ENCODE data around the gene C16orf46. TPM values are rescaled to one million over a fixed set of nuclear protein-coding genes. Genes with fewer than 3 reads are reported as not detected.

The C16orf46 gene
- total RNA-seq, 6 donors from 2014 or later = 0.76 to 8.4 (median 3.6) TPM; not detected in 1

GRCh38 chr16:81061871-81062608 is 15.0 kb downstream of the C16orf46 start:
- no peak for ATAC-seq (ENCODE audit: low FRiP score in 2 of 2)
- Histone ChIP-seq H3K4me1 (no peaks in the 10 kb centered on the region), H3K36me3 (no peaks in the 10 kb centered on the region), H3K27ac (no peak overlapping the region), H3K9me3 (no peaks in the 10 kb centered on the region), H3K27me3 (no peaks in the 10 kb centered on the region), H3K4me3 (no peak overlapping the region)
- no peak for DNase-seq
- TF ChIP-seq POLR2AphosphoS5 (IDR thresholded peaks at IDR 0.05) (no peak), CTCF (IDR thresholded peaks at IDR 0.05) (no peak), POLR2A (IDR thresholded peaks at IDR 0.05) (no peak), EP300 (IDR thresholded peaks at IDR 0.05) (no peak)
- WGBS, 2 donors = 94% methylated on average over 10 of the region's 10 CpGs

GRCh38 chr16:81061307-81061640 is 15.8 kb downstream of the C16orf46 start:
- no peak for TF ChIP-seq EP300 (IDR thresholded peaks at IDR 0.05)
- no peak for TF ChIP-seq POLR2AphosphoS5 (IDR thresholded peaks at IDR 0.05)
- TF ChIP-seq CTCF (IDR thresholded peaks at IDR 0.05) = no peak
- TF ChIP-seq POLR2A (IDR thresholded peaks at IDR 0.05) = no peak
- H3K4me1 ChIP-seq = no peaks in the 10 kb centered on the region
- DNase-seq = no peak
- H3K27ac ChIP-seq = no peak overlapping the region
- no peaks in the 10 kb centered on the region for H3K9me3 ChIP-seq
- H3K36me3 ChIP-seq = no peaks in the 10 kb centered on the region
- ATAC-seq (ENCODE audit: low FRiP score in 2 of 2) = no peak
- no peak overlapping the region for H3K4me3 ChIP-seq
- 89 to 92% methylated on average over 10 of the region's 10 CpGs for WGBS, 2 donors
- H3K27me3 ChIP-seq = no peaks in the 10 kb centered on the region

- H3K27ac ChIP-seq = no peak overlapping the region
- no peaks in the 10 kb centered on the region for H3K9me3 ChIP-seq
- DNase-seq (no peak), ATAC-seq (ENCODE audit: low FRiP score in 2 of 2) (no peak)
- TF ChIP-seq POLR2AphosphoS5 (IDR thresholded peaks at IDR 0.05) (no peak), CTCF (IDR thresholded peaks at IDR 0.05) (no peak), EP300 (IDR thresholded peaks at IDR 0.05) (no peak), POLR2A (IDR thresholded peaks at IDR 0.05) (no peak)
- no peaks in the 10 kb centered on the region for H3K27me3 ChIP-seq
- H3K4me1 ChIP-seq = no peaks in the 10 kb centered on the region
- no peaks in the 10 kb centered on the region for H3K36me3 ChIP-seq
- 88% methylated on average over 14 of the region's 14 CpGs for WGBS, 2 donors
- no peak overlapping the region for H3K4me3 ChIP-seq
These were observed 16.3 kb downstream of the C16orf46 start for GRCh38 chr16:81060576-81061306.

GRCh38 chr16:81053761-81054160 is 23.3 kb downstream of the C16orf46 start:
- peaks cover 0 to 6% (median 5%) of the 10 kb centered on the region in 4 donors for H3K9me3 ChIP-seq
- H3K4me3 ChIP-seq = no peak overlapping the region
- no peak overlapping the region for H3K27ac ChIP-seq
- ATAC-seq (ENCODE audit: low FRiP score in 2 of 2) (no peak), DNase-seq (no peak)
- TF ChIP-seq POLR2A (IDR thresholded peaks at IDR 0.05) = no peak
- TF ChIP-seq POLR2AphosphoS5 (IDR thresholded peaks at IDR 0.05) = no peak
- no peak for TF ChIP-seq EP300 (IDR thresholded peaks at IDR 0.05)
- TF ChIP-seq CTCF (IDR thresholded peaks at IDR 0.05) = no peak
- no peaks in the 10 kb centered on the region for H3K27me3 ChIP-seq
- H3K4me1 ChIP-seq = no peaks in the 10 kb centered on the region
- H3K36me3 ChIP-seq = no peaks in the 10 kb centered on the region
- 82 to 87% methylated on average over 11 of the region's 11 CpGs for WGBS, 2 donors

Measured in upper lobe of left lung (tissue), 6 donors.